Measurements from ENCODE around the gene SDK1. TPM values are rescaled to one million over a fixed set of nuclear protein-coding genes. Genes with fewer than 3 reads are reported as not detected.

Gene SDK1
- total and polyA plus RNA-seq, 2 of the 8 experiments (the other 6 are each of a cell fraction or from before 2014, with no cell fraction given), result 3.3 to 7.2 TPM

GRCh38 chr7:3312583-3312982, 11.5 kb downstream of the SDK1 start (continued):
- TF ChIP-seq BCL11A (IDR thresholded peaks at IDR 0.05; ENCODE audit: low read depth in 2 of 2, low read length in 2 of 2), result no peak
- TF ChIP-seq SIRT6 (IDR thresholded peaks at IDR 0.05; ENCODE audit: low read length), result no peak
- TF ChIP-seq CTCF (IDR thresholded peaks at IDR 0.05; ENCODE audit: control extremely low read depth in 1 of 3, insufficient read depth in 1 of 3, low read depth in 1 of 3, low read length in 3 of 3), result no peak
